Lung microvascular endothelial cell (primary cell): ENCODE data around the gene RGP1. TPM values are rescaled to one million over a fixed set of nuclear protein-coding genes. Genes with fewer than 3 reads are reported as not detected.

ENCODE experiments used
- DNase-seq, 2 donors: peaks; one replicate each; pipeline versions ENCODE4 v3.0.0 to v3.0.0-alpha.2; 2010; ENCODE audit warnings: low read depth in 2 of 2
- total RNA-seq: library from RNA; depleted of rRNA; stranded (reverse); fragments of >200 nt; gene quantifications from 2 replicates; pipeline ENCODE4 v1.2.1, GENCODE V29; 2014

RGP1 gene, protein sequence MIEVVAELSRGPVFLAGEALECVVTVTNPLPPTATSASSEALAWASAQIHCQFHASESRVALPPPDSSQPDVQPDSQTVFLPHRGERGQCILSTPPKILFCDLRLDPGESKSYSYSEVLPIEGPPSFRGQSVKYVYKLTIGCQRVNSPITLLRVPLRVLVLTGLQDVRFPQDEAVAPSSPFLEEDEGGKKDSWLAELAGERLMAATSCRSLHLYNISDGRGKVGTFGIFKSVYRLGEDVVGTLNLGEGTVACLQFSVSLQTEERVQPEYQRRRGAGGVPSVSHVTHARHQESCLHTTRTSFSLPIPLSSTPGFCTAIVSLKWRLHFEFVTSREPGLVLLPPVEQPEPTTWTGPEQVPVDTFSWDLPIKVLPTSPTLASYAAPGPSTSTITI
- 8.1 and 10.1 TPM in 2 replicates for total RNA-seq

- DNase-seq, result peak; percentile 81 to 91
These were observed at the start of gene RGP1, which contains the start of gene GBA2 for GRCh38 chr9:35748858-35749514. RGP1 (plus strand) TSS chr9:35749287; CDS start chr9:35749756, 469 bp downstream. GBA2 (minus strand) TSS chr9:35749228; CDS start chr9:35748704, 524 bp downstream.

DNA sequence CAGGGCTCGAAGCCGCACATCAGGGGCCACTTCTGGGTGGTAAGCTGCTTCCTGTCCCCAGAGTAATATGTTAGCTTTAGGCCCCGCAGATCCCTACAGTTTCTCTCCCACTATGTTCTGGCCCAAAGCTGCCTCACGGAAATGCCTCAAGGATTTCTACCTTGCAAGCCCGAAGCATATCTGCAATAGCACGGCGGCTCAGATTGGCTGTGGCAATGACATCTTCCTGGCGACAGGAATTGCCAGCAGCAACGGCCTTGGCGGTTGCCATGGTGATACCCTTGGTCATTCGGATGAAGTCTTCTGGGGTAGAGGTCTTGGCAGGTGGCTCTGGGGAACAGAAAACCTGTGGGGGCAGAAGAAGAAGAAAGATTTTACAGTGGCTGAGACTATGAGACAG lies 49.1 kb upstream of the RGP1 start:
- no peak for DNase-seq

- no peak for DNase-seq
These were observed 48.1 kb upstream of the RGP1 start for GRCh38 chr9:35700942-35701341.

- no peak for DNase-seq
These were observed 46.4 kb upstream of the RGP1 start for GRCh38 chr9:35702696-35703095.

DNA sequence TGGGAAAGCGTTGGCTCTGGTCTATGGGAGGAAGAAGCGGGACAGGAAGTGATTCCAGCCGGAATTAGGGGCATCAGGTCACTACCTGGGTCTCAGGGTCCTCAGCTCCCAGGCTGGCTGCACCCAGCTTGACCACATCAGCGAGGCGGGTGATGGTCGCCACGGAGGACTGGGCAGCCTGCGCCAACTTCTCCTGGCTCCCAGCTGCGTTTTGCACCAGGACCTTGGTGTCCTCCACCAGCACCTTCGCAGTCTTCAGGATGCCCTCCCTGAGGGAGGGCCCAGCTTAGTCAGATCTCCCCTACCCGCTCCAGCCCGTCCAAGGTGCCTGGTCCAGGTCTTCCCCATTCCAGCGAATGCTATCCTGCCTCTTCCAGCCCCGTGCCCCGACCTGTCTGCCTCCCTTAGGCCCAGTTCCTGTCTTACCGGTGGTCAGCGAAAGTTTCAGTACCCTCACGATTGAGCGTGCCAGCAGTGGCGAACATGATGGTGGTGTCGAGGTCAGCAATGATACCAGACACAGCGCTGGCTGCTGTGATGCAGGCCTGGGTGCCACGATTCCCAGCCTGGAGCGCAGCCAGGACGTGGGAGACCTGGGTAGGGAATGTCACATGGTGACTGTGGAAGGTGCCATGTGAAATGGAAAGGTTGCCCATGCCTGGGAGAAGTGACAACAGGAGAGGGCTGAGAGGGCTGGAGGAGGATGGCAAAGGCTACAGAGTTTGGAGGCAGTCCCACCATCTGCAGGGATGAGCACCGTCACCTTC lies 45.0 kb upstream of the RGP1 start:
- no peak for DNase-seq

DNA sequence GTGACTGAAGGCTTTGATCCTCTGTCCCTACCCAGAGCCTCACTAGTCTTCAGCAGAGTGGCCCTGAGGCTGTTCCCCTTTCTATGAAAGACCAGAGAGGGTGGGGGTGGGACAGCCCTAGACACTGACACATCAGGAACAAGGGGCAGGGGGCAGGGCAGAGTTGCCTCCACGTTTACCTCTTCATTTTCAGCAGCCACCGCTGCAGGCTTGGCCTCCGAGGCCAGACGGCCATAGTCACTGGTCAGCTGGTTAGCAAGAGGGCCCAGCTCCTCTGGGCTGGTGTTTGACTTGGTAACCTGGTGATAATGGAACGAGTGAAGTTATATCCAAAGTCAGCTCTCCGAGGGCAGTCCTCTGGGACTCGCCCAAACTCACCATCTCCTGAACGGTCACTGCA lies 43.7 kb upstream of the RGP1 start:
- DNase-seq, result no peak

- no peak for DNase-seq
These were observed 43.2 kb upstream of the RGP1 start for GRCh38 chr9:35705836-35706430.

DNA sequence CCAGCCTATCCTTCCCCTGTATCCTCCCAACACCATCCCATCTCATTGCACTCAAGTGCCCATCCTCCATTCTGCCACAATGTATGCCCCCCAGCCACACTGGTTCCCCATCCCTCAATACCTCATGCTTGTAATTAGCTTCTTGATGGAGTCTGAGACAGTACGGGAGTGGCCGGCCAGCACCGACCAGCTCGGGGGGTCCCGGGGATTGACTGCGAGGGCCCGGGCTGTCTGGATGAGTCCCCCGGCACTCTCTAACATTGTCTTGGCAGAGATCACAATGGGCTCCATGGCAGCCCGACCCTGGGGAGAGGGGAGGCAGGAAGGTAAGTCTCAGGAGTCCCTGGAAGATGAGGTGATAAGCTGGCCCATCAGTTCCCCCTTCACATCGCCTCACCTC lies 42.1 kb upstream of the RGP1 start:
- no peak for DNase-seq

- no peak for DNase-seq
These were observed 40.9 kb upstream of the RGP1 start for GRCh38 chr9:35708146-35708545.

DNA sequence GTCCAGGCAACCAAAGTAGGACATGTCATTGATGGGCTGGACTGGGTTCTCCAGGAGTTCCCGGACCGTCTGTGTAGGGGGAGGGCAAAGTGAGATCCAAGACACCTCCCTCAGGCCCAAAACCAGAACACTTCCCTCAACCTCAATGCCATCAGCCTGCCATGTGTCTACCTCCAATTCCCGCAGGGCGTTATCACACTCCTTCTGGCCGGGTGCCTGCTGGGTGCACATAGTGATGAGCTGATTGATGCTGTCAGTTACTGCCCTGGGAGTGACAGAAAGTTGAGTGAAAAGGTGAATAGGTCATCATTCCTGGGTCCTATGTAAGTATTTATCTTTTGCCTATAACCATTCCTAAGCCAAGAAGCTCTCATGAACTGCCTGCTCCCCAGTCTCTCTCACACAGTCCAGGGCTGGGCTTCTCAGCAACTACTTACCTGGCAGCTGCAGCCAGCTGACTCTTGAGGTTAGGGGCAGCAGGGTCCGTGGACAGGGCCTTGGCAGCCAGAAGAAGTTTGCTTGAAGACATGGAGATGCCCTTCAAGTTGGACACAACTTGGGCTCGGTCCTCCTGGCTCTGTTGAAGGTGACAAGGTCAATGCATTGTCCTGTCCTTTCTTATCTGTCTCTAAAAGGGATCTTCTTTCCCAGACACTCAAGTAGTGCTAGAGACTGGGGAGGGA lies 38.1 kb upstream of the RGP1 start:
- no peak for DNase-seq

GRCh38 chr9:35711501-35712428 lies 37.3 kb upstream of the RGP1 start:
- no peak for DNase-seq

GRCh38 chr9:35712762-35713400 lies 36.2 kb upstream of the RGP1 start:
- no peak for DNase-seq

GRCh38 chr9:35713578-35713977 lies 35.5 kb upstream of the RGP1 start:
- DNase-seq, result no peak

GRCh38 chr9:35714123-35714522 lies 35.0 kb upstream of the RGP1 start:
- DNase-seq, result no peak

- no peak for DNase-seq
These were observed 34.4 kb upstream of the RGP1 start for GRCh38 chr9:35714579-35715252.

DNA sequence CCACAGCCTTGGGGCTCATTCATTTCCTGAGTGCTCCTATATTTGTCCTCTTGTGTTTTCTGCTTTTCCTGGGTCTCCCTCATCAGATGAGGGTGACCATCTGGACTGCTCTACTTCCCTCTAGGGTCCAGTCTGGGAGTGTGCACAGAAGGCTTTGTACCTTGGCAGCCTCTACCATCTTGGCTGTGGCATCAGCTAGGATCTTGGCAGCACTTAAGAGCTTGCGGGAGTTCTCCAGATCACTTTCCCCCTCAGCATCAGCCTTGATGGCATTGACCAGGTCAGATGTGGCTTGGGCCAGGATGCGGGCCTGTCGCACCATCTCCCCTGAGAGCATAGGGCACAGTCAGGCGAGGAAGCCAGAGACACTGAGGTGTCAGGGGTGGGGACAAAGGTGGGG lies 32.9 kb upstream of the RGP1 start:
- no peak for DNase-seq

DNA sequence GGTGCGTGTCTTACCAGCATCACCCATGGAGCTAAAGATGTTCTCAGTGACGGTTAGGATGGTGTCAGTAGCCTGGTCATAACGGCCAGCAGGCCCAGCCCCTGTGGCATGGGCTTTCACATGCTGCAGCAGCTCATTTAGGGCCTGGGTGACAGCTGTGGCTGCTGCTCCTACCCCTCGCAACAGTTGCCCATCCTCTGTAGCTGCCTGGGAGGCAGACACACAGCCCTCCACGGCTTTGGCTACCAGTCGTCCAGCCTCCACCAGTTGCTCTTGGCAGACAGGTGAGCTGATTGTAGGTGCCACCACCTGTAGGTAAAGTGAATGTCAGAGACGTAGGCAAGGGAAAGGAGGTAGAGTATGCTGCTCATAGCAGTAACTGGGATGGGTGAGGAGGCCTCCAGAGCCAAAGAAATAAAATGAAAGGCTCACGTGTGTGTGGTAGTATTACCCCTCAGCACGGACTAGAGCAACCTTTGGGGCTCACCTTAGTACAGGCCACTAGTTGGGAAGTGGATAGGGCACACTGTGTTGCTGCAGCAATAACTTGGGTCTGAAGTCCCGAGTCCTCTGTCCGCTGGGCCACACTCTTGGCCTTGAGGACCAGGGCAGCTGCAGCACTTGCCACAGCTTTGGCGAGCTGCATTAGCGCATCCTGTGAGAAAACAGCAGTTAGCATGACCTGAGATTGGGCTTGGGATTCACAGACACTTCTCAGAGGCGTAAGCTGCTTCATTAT lies 31.8 kb upstream of the RGP1 start:
- no peak for DNase-seq
